K562 (cell line): ENCODE measurements around the gene NDUFV2. TPM values are rescaled to one million over a fixed set of nuclear protein-coding genes. Genes with fewer than 3 reads are reported as not detected.

ENCODE experiments used
- BMI1 ChIP-seq: fragments of 150-350 bp; IDR thresholded peaks from 2 replicates; pipeline ENCODE4 v1.6.1; 2014; ENCODE audit warnings: low read length
- FOXP1 ChIP-seq: sonication (generic); formaldehyde crosslinking; IDR thresholded peaks from 2 replicates; pipeline ENCODE4 v1.8.0; 2022; ENCODE audit warnings: mild to moderate bottlenecking, missing genetic modification reagents
- GTF2E2 ChIP-seq: fragments of 200-800 bp; sonication (Bioruptor generic); IDR thresholded peaks from 2 replicates; pipeline ENCODE4 v1.6.1; 2016; ENCODE audit warnings: missing genetic modification characterization, missing compliant biosample characterization
- NRF1 ChIP-seq, 2 experiments: fragments of 450-650 bp; IDR thresholded peaks in 1 of 2; conservative IDR thresholded peaks in 1 of 2; 2 replicates each; pipeline ENCODE4 v1.6.1; 2014; ENCODE audit warnings: mild to moderate bottlenecking in 2 of 2
- PML ChIP-seq: IDR thresholded peaks from 2 replicates; pipeline ENCODE4 v1.6.1; 2012; ENCODE audit warnings: low read length, inconsistent platforms
- POLR2B ChIP-seq: fragments of 450-650 bp; IDR thresholded peaks from 2 replicates; pipeline ENCODE4 v1.6.1; 2018; ENCODE audit warnings: low read depth; ENCODE audit not compliant: partially characterized antibody
- RB1 ChIP-seq: fragments of 450-650 bp; IDR thresholded peaks from 2 replicates; pipeline ENCODE4 v1.6.1; 2017; ENCODE audit warnings: low read depth, mild to moderate bottlenecking
- RBBP5 ChIP-seq: fragments of 200-600 bp; sonication (generic); IDR thresholded peaks from 2 replicates; pipeline ENCODE4 v1.6.1; 2012; ENCODE audit warnings: borderline replicate concordance, mild to moderate bottlenecking, low read length, control low read depth, inconsistent platforms; ENCODE audit not compliant: insufficient read depth, poor library complexity, severe bottlenecking
- SETDB1 ChIP-seq: IDR thresholded peaks from one replicate; pipeline ENCODE4 v1.6.1; 2012; ENCODE audit warnings: low read length, control low read depth, inconsistent platforms
- SMAD3 ChIP-seq: fragments of 450-650 bp; formaldehyde crosslinking; conservative IDR thresholded peaks from 2 replicates; pipeline ENCODE4 v1.4.0; 2020; ENCODE audit warnings: mild to moderate bottlenecking
- SMARCA5 ChIP-seq: fragments of 450-650 bp; IDR thresholded peaks from 2 replicates; pipeline ENCODE4 v1.6.1; 2016
- ZNF766 ChIP-seq: fragments of 200-800 bp; sonication (Bioruptor generic); conservative IDR thresholded peaks from 2 replicates; pipeline ENCODE4 v1.6.1; 2016; ENCODE audit warnings: missing genetic modification characterization, missing compliant biosample characterization
- ZNF830 ChIP-seq: fragments of 250-450 bp; sonication (Bioruptor Pico); IDR thresholded peaks from 2 replicates; pipeline ENCODE4 v1.5.0; 2021; ENCODE audit warnings: mild to moderate bottlenecking
- polyA plus RNA-seq, 8 experiments: library from polyadenylated mRNA; depleted of rRNA in 4 of 8; stranded (reverse) in 5 of 8; unstranded in 3 of 8; fragments of >200 nt; fragmentation: Nextera tagmentation in 2 of 8; fragmentation: Illumina TruSeq in 1 of 8; extraction: Ambion mirVana in 2 of 8; extraction: Trizol in 1 of 8; gene quantifications; 2 replicates each; pipeline versions ENCODE4 v1.2.1 to v1.2.3, GENCODE V29; 2011 to 2014; ENCODE audit warnings: inconsistent platforms in 1 of 8, missing spikeins in 1 of 8
- total RNA-seq, 7 experiments: library from RNA; depleted of rRNA in 6 of 7; stranded (reverse); fragments of >200 nt in 6 of 7; fragmentation: Illumina TruSeq in 2 of 7; extraction: Trizol in 2 of 7; gene quantifications; 2 replicates each; pipeline versions ENCODE4 v1.2.1 to v1.2.3, GENCODE V29; 2011 to 2021; ENCODE audit warnings: low replicate concordance in 1 of 7
- TF ChIP-seq, protein P1 (sequence below): IDR thresholded peaks from 3 replicates; pipeline ENCODE4 v1.6.1; 2011; ENCODE audit warnings: borderline replicate concordance, mild to moderate bottlenecking, moderate library complexity; ENCODE audit not compliant: insufficient read length; ENCODE audit errors: extremely low read depth
- TF ChIP-seq, protein P2 (sequence below): fragments of 450-650 bp; IDR thresholded peaks from 2 replicates; pipeline ENCODE4 v1.6.1; 2016; ENCODE audit warnings: antibody characterized with exemption

The NDUFV2 gene
- total and polyA plus RNA-seq, 9 of the 15 experiments (the other 6 are each of a cell fraction or from before 2014, with no cell fraction given), result 213 to 550 (median 384) TPM

DNA sequence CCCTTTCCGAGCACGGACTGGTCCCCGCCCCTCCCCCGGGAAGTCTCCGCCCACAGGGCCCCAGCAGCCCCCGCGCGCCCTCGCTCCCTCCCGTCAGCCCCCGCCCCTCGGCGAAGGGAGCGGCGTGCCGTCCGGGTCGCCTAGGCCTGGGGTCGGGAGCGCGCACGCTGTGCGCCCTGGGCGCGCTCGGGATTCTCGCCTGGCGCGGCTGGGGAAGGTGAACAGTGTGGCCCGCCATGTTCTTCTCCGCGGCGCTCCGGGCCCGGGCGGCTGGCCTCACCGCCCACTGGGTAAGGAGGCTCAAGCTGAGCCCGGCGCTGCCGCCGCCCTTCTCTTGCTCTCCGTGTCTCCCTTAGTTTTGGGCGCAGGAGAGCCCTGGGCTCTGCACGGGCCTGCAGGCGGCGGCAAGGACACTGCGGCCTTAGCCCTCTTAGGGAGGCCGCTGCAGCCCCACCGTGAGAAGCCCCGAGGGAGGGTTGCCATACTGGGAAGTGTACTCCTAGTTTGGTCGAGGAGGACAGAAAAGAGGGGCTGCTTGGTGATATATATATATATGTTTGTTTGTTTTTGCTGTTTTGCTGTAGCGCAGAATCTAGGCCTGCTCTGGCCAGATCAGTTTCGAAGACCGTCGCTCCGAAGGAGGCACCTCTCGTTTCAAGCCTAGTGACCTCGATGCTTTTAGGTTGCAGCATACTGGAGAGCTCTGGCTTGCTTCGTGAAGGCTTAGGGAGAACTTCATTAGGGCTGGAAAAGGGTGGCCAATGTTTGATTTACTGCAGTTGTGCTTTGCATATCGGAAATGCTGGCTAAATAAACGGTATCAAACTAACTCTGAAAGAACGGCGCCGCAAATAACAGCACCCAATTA, at the start of gene NDUFV2 (continued):
- TF ChIP-seq, protein P1, sequence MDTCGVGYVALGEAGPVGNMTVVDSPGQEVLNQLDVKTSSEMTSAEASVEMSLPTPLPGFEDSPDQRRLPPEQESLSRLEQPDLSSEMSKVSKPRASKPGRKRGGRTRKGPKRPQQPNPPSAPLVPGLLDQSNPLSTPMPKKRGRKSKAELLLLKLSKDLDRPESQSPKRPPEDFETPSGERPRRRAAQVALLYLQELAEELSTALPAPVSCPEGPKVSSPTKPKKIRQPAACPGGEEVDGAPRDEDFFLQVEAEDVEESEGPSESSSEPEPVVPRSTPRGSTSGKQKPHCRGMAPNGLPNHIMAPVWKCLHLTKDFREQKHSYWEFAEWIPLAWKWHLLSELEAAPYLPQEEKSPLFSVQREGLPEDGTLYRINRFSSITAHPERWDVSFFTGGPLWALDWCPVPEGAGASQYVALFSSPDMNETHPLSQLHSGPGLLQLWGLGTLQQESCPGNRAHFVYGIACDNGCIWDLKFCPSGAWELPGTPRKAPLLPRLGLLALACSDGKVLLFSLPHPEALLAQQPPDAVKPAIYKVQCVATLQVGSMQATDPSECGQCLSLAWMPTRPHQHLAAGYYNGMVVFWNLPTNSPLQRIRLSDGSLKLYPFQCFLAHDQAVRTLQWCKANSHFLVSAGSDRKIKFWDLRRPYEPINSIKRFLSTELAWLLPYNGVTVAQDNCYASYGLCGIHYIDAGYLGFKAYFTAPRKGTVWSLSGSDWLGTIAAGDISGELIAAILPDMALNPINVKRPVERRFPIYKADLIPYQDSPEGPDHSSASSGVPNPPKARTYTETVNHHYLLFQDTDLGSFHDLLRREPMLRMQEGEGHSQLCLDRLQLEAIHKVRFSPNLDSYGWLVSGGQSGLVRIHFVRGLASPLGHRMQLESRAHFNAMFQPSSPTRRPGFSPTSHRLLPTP, result no peak
- TF ChIP-seq POLR2B, result peak; percentile 70
- TF ChIP-seq PML, result peak; percentile 60; the same call in 1 of the 2 replicates
- peak; percentile 93 for TF ChIP-seq RB1
- no peak for TF ChIP-seq SMARCA5
- TF ChIP-seq, protein P2, sequence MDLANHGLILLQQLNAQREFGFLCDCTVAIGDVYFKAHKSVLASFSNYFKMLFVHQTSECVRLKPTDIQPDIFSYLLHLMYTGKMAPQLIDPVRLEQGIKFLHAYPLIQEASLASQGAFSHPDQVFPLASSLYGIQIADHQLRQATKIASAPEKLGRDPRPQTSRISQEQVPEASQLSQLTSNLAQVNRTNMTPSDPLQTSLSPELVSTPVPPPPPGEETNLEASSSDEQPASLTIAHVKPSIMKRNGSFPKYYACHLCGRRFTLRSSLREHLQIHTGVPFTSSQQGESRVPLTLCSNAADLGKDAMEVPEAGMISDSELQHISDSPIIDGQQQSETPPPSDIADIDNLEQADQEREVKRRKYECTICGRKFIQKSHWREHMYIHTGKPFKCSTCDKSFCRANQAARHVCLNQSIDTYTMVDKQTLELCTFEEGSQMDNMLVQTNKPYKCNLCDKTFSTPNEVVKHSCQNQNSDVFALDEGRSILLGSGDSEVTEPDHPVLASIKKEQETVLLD, result peak; percentile 75
- TF ChIP-seq NRF1 (conservative IDR thresholded peaks at IDR 0.05 in 1 of 2, IDR thresholded peaks at IDR 0.05 in 1 of 2), result peak; percentile 78 to 81
- peak; percentile 97 for TF ChIP-seq RBBP5
- TF ChIP-seq ZNF766 (CRISPR knock-in tag), result no peak; the same call in 1 of the 2 replicates
- TF ChIP-seq SETDB1, result no peak
- no peak; the same call in 1 of the 2 replicates for TF ChIP-seq FOXP1 (CRISPR knock-in tag)
- TF ChIP-seq ZNF830, result 0 out of 2 replicates have a peak, but pooled peaks have one; percentile 36
- no peak for TF ChIP-seq BMI1
- TF ChIP-seq SMAD3 (CRISPR knock-in tag), result 0 out of 2 replicates have a peak, but pooled peaks have one; percentile 66
- TF ChIP-seq GTF2E2 (tag), result peak; percentile 34; the same call in 1 of the 2 replicates
